GM12801 (cell line): ENCODE measurements around the gene RRP1.

ENCODE experiments used
- TF ChIP-seq, protein P1 (sequence below): IDR thresholded peaks from one replicate; pipeline ENCODE4 v1.5.1; 2011; ENCODE audit warnings: control low read depth; ENCODE audit not compliant: insufficient read length; ENCODE audit errors: extremely low read depth

RRP1 gene

GRCh38 chr21:43745772-43746517 is 43.4 kb upstream of the RRP1 start:
- TF ChIP-seq, protein P1, sequence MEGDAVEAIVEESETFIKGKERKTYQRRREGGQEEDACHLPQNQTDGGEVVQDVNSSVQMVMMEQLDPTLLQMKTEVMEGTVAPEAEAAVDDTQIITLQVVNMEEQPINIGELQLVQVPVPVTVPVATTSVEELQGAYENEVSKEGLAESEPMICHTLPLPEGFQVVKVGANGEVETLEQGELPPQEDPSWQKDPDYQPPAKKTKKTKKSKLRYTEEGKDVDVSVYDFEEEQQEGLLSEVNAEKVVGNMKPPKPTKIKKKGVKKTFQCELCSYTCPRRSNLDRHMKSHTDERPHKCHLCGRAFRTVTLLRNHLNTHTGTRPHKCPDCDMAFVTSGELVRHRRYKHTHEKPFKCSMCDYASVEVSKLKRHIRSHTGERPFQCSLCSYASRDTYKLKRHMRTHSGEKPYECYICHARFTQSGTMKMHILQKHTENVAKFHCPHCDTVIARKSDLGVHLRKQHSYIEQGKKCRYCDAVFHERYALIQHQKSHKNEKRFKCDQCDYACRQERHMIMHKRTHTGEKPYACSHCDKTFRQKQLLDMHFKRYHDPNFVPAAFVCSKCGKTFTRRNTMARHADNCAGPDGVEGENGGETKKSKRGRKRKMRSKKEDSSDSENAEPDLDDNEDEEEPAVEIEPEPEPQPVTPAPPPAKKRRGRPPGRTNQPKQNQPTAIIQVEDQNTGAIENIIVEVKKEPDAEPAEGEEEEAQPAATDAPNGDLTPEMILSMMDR = no peak

GRCh38 chr21:43748622-43749021 is 40.8 kb upstream of the RRP1 start:
- TF ChIP-seq, protein P1 = no peak

DNA sequence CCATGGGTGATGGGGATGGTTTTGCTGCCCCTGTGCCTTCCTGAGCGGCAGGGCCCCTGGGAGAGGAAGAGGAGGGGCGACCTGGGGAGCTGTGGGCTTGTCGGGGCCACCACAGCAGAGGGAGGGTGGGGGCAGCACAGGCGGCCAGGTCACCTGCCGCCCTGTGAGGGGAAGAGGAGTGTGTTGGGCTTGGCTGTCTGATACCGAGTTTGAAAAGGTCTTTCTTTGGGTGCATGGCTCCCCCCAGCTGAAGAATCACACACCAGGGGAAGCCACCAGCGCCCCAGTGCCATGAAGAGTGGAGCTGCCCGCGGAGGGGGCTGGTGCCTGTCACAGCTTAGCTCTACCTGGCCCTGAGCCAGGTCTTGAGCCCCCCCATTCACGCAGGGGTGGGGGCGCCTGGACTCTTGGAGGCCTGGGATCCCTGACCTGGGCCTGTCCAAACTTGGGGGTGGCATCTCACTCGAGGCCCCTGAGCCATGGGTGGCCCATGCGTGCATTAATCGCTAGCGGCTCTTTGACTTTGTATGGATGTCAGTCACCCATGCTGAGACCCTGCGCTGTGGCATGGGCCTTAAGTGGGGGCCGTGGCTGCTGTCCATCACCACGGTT is 39.6 kb upstream of the RRP1 start:
- TF ChIP-seq, protein P1 = no peak

DNA sequence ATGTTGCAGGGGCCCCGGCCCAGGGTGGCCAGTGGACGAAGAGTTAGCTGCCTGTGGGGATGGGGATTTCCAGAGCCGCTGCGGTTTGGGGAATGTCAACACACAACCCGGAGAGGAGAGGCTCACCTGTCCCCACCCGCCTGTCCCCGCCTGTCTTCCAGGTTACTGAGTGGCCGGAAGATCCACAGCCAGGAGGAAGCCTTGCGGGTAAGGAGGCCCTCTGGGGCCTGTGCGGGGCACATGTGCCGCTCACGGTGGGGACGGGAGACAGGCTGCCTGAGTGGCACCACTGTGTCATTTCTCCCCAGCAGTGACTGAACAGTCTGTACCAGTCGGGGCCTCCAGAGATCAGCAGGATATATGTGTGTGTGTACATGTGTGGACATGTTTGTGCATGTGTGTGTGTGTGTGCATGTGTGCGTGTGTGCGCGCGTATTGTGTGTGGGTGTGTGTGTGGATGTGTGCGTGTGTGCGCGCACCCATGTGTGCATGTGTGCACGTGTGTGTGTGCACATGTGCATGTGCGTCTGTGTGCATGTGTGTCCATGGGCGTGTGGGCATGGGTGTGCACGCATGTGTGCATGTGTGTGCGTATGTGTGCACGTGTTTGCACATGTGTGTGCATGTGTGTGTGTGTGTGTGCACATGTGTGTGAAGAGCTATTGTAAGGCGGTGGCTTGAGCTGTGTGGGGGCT is 38.9 kb upstream of the RRP1 start:
- TF ChIP-seq, protein P1 = no peak

DNA sequence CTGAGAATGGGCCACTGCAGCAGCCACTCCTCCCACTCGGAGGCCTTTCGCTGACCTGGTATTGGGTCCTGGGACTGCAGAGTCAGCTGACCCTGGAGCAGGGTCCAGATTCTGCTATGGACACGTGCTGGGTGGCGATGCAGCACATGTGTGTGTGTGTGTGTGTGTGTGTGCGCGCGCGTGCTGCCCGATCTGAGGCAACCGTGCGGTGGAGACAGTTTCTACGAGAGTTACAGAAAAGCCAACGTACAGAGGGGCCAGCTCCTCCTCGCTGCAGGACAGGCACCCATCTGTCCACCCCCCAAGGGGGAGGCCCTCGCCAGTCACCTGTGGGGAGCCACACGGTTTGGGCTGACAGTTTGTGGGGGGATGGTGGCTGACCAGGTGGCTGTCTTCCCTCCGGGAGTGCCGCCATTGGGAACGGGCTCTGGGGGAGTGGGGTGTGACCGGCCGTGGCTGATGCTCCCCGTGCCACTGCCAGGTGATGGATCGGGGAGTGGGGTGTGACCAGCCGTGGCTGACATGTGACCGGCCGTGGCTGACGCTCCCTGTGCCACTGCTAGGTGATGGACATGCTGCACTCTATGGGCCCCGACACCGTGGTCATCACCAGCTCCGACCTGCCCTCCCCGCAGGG is 37.3 kb upstream of the RRP1 start:
- TF ChIP-seq, protein P1 = no peak

DNA sequence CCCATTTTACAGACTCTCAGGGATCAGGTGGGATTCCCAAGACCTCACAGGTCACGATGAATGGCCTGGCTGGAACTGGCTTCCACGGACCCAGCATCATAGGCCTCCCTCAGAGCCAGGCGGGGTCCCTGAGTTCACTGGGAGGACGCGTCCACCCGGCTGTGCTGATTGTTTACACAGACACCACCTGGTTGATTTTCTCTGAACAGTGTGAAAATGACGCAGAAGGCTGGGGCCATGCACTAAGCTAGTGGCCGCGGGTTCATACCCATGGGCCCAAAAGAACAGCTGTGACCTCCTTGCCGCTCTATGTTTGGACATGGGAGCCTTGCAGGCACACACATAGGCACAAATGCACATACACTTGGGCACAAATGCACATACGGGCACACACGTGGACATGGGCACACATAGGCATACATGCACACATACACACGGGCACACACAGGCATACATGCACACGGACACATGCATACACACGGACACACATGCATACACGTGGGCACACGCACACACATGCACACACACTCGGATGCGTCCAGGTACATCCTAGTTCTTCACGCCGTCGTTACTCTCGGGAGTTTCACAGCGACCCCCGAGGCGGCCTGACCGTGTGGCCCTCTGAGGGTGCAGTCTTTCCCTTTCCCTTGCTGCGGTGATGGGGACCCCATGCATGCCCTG is 36.5 kb upstream of the RRP1 start:
- TF ChIP-seq, protein P1 = no peak

DNA sequence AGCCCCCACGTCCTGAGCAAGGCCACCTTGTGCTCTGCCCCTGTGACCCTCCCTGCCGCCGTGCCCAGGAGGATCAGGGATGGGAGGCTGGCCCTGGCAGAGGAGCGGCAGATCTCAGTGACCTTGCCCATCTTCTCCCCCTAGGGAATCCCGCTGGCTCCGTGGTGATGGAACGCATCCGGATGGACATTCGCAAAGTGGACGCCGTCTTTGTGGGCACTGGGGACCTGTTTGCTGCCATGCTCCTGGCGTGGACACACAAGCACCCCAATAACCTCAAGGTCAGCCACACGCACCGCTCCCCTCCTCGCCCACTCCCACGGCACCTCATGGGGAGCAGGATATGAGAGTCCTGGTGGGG is 36.0 kb upstream of the RRP1 start:
- TF ChIP-seq, protein P1 = no peak
